ENCODE data around the gene PTH1R.

Gene PTH1R

GRCh38 chr3:46926447-46926846, 48.9 kb downstream of the PTH1R start:
- Histone ChIP-seq H3K4me3 (ENCODE audit: low read depth in 1 of 5, low read length in 5 of 5) (peak overlapping the region in 1 of 5 donors; percentile 20), H3K27ac (ENCODE audit: low read depth, low read length) (peak overlapping the region; percentile 30), H3K9me3 (ENCODE audit: control insufficient read depth in 5 of 5, low read length in 5 of 5) (no peaks in the 10 kb centered on the region), H3K4me1 (ENCODE audit: control insufficient read depth in 5 of 5, insufficient read depth in 5 of 5, low read length in 5 of 5) (peaks cover 27 to 65% (median 61%) of the 10 kb centered on the region in 5 donors), H3K36me3 (ENCODE audit: control insufficient read depth in 5 of 5, insufficient read depth in 5 of 5, low read length in 5 of 5) (peaks cover 0 to 47% (median 44%) of the 10 kb centered on the region in 5 donors), H3K27me3 (ENCODE audit: control insufficient read depth in 5 of 5, insufficient read depth in 4 of 5, low read length in 5 of 5) (no peaks in the 10 kb centered on the region), H3K9ac (ENCODE audit: low read length in 5 of 5) (peak overlapping the region in 1 of 5 donors; percentile 16)

- peak overlapping the region in 2 of 5 donors; percentile 8 to 20 for H3K4me3 ChIP-seq (ENCODE audit: low read depth in 1 of 5, low read length in 5 of 5)
- H3K9me3 ChIP-seq (ENCODE audit: control insufficient read depth in 5 of 5, low read length in 5 of 5) = no peaks in the 10 kb centered on the region
- H3K9ac ChIP-seq (ENCODE audit: low read length in 5 of 5) = peak overlapping the region in 2 of 5 donors; percentile 14 to 16
- H3K27ac ChIP-seq (ENCODE audit: low read depth, low read length) = peak overlapping the region; percentile 30
- H3K4me1 ChIP-seq (ENCODE audit: control insufficient read depth in 5 of 5, insufficient read depth in 5 of 5, low read length in 5 of 5) = peaks cover 33 to 72% (median 67%) of the 10 kb centered on the region in 5 donors
- no peaks in the 10 kb centered on the region for H3K27me3 ChIP-seq (ENCODE audit: control insufficient read depth in 5 of 5, insufficient read depth in 4 of 5, low read length in 5 of 5)
- H3K36me3 ChIP-seq (ENCODE audit: control insufficient read depth in 5 of 5, insufficient read depth in 5 of 5, low read length in 5 of 5) = peaks cover 0 to 40% (median 37%) of the 10 kb centered on the region in 5 donors
Measured at GRCh38 chr3:46926871-46927717, 49.6 kb downstream of the PTH1R start.

GRCh38 chr3:46927718-46928073, 50.2 kb downstream of the PTH1R start:
- Histone ChIP-seq H3K27ac (ENCODE audit: low read depth, low read length) (no peak overlapping the region), H3K4me1 (ENCODE audit: control insufficient read depth in 5 of 5, insufficient read depth in 5 of 5, low read length in 5 of 5) (peaks cover 39 to 78% (median 73%) of the 10 kb centered on the region in 5 donors), H3K9me3 (ENCODE audit: control insufficient read depth in 5 of 5, low read length in 5 of 5) (no peaks in the 10 kb centered on the region), H3K36me3 (ENCODE audit: control insufficient read depth in 5 of 5, insufficient read depth in 5 of 5, low read length in 5 of 5) (peaks cover 0 to 34% (median 31%) of the 10 kb centered on the region in 5 donors), H3K9ac (ENCODE audit: low read length in 5 of 5) (peak overlapping the region in 1 of 5 donors; percentile 14), H3K27me3 (ENCODE audit: control insufficient read depth in 5 of 5, insufficient read depth in 4 of 5, low read length in 5 of 5) (no peaks in the 10 kb centered on the region), H3K4me3 (ENCODE audit: low read depth in 1 of 5, low read length in 5 of 5) (no peak overlapping the region)

GRCh38 chr3:46928282-46928681, 50.8 kb downstream of the PTH1R start:
- H3K27me3 ChIP-seq (ENCODE audit: control insufficient read depth in 5 of 5, insufficient read depth in 4 of 5, low read length in 5 of 5) = no peaks in the 10 kb centered on the region
- no peaks in the 10 kb centered on the region for H3K9me3 ChIP-seq (ENCODE audit: control insufficient read depth in 5 of 5, low read length in 5 of 5)
- no peak overlapping the region for H3K27ac ChIP-seq (ENCODE audit: low read depth, low read length)
- H3K36me3 ChIP-seq (ENCODE audit: control insufficient read depth in 5 of 5, insufficient read depth in 5 of 5, low read length in 5 of 5) = peaks cover 0 to 28% (median 26%) of the 10 kb centered on the region in 5 donors
- peaks cover 44 to 84% (median 79%) of the 10 kb centered on the region in 5 donors for H3K4me1 ChIP-seq (ENCODE audit: control insufficient read depth in 5 of 5, insufficient read depth in 5 of 5, low read length in 5 of 5)
- no peak overlapping the region for H3K4me3 ChIP-seq (ENCODE audit: low read depth in 1 of 5, low read length in 5 of 5)
- no peak overlapping the region for H3K9ac ChIP-seq (ENCODE audit: low read length in 5 of 5)

- H3K36me3 ChIP-seq (ENCODE audit: control insufficient read depth in 5 of 5, insufficient read depth in 5 of 5, low read length in 5 of 5) = peaks cover 0 to 18% (median 15%) of the 10 kb centered on the region in 5 donors
- H3K9me3 ChIP-seq (ENCODE audit: control insufficient read depth in 5 of 5, low read length in 5 of 5) = no peaks in the 10 kb centered on the region
- H3K27ac ChIP-seq (ENCODE audit: low read depth, low read length) = peak overlapping the region; percentile 74
- no peaks in the 10 kb centered on the region for H3K27me3 ChIP-seq (ENCODE audit: control insufficient read depth in 5 of 5, insufficient read depth in 4 of 5, low read length in 5 of 5)
- H3K9ac ChIP-seq (ENCODE audit: low read length in 5 of 5) = peak overlapping the region in 1 of 5 donors; percentile 28
- H3K4me1 ChIP-seq (ENCODE audit: control insufficient read depth in 5 of 5, insufficient read depth in 5 of 5, low read length in 5 of 5) = peaks cover 51 to 94% (median 86%) of the 10 kb centered on the region in 5 donors
- no peak overlapping the region for H3K4me3 ChIP-seq (ENCODE audit: low read depth in 1 of 5, low read length in 5 of 5)
Measured at GRCh38 chr3:46929324-46929723, 51.8 kb downstream of the PTH1R start.

- peak overlapping the region in 2 of 5 donors; percentile 4 to 33 for H3K9ac ChIP-seq (ENCODE audit: low read length in 5 of 5)
Measured at GRCh38 chr3:46930166-46930944, 52.8 kb downstream of the PTH1R start.

GRCh38 chr3:46930945-46931403, 53.5 kb downstream of the PTH1R start:
- H3K4me1 ChIP-seq (ENCODE audit: control insufficient read depth in 5 of 5, insufficient read depth in 5 of 5, low read length in 5 of 5) = peaks cover 50 to 99% (median 94%) of the 10 kb centered on the region in 5 donors

More at GRCh38 chr3:46930166-46930944, 52.8 kb downstream of the PTH1R start:
- Histone ChIP-seq H3K27me3 (ENCODE audit: control insufficient read depth in 5 of 5, insufficient read depth in 4 of 5, low read length in 5 of 5) (no peaks in the 10 kb centered on the region), H3K4me1 (ENCODE audit: control insufficient read depth in 5 of 5, insufficient read depth in 5 of 5, low read length in 5 of 5) (peaks cover 53 to 99% (median 94%) of the 10 kb centered on the region in 5 donors), H3K4me3 (ENCODE audit: low read depth in 1 of 5, low read length in 5 of 5) (peak overlapping the region in 3 of 5 donors; percentile 19 to 31 (median 21)), H3K9me3 (ENCODE audit: control insufficient read depth in 5 of 5, low read length in 5 of 5) (no peaks in the 10 kb centered on the region), H3K36me3 (ENCODE audit: control insufficient read depth in 5 of 5, insufficient read depth in 5 of 5, low read length in 5 of 5) (peaks cover 0 to 8% (median 7%) of the 10 kb centered on the region in 5 donors), H3K27ac (ENCODE audit: low read depth, low read length) (peak overlapping the region; percentile 74)

GRCh38 chr3:46931631-46932331, 54.3 kb downstream of the PTH1R start:
- peak overlapping the region in 2 of 5 donors; percentile 27 to 36 for H3K4me3 ChIP-seq (ENCODE audit: low read depth in 1 of 5, low read length in 5 of 5)
- peaks cover 0 to 9% (median 6%) of the 10 kb centered on the region in 5 donors for H3K36me3 ChIP-seq (ENCODE audit: control insufficient read depth in 5 of 5, insufficient read depth in 5 of 5, low read length in 5 of 5)
- H3K27ac ChIP-seq (ENCODE audit: low read depth, low read length) = peak overlapping the region; percentile 74
- H3K9ac ChIP-seq (ENCODE audit: low read length in 5 of 5) = peak overlapping the region in 2 of 5 donors; percentile 33 to 49
- H3K9me3 ChIP-seq (ENCODE audit: control insufficient read depth in 5 of 5, low read length in 5 of 5) = no peaks in the 10 kb centered on the region
- H3K27me3 ChIP-seq (ENCODE audit: control insufficient read depth in 5 of 5, insufficient read depth in 4 of 5, low read length in 5 of 5) = no peaks in the 10 kb centered on the region
- H3K4me1 ChIP-seq (ENCODE audit: control insufficient read depth in 5 of 5, insufficient read depth in 5 of 5, low read length in 5 of 5) = peaks cover 45 to 99% (median 94%) of the 10 kb centered on the region in 5 donors

More at GRCh38 chr3:46930945-46931403, 53.5 kb downstream of the PTH1R start:
- Histone ChIP-seq H3K27me3 (ENCODE audit: control insufficient read depth in 5 of 5, insufficient read depth in 4 of 5, low read length in 5 of 5) (no peaks in the 10 kb centered on the region), H3K9me3 (ENCODE audit: control insufficient read depth in 5 of 5, low read length in 5 of 5) (no peaks in the 10 kb centered on the region), H3K27ac (ENCODE audit: low read depth, low read length) (peak overlapping the region; percentile 74), H3K4me3 (ENCODE audit: low read depth in 1 of 5, low read length in 5 of 5) (peak overlapping the region in 2 of 5 donors; percentile 5 to 27), H3K36me3 (ENCODE audit: control insufficient read depth in 5 of 5, insufficient read depth in 5 of 5, low read length in 5 of 5) (peaks cover 0 to 6% (median 5%) of the 10 kb centered on the region in 5 donors), H3K9ac (ENCODE audit: low read length in 5 of 5) (peak overlapping the region in 2 of 5 donors; percentile 33 to 49)

- no peaks in the 10 kb centered on the region for H3K9me3 ChIP-seq (ENCODE audit: control insufficient read depth in 5 of 5, low read length in 5 of 5)
- H3K4me3 ChIP-seq (ENCODE audit: low read depth in 1 of 5, low read length in 5 of 5) = peak overlapping the region in 1 of 5 donors; percentile 26
- peak overlapping the region; percentile 74 for H3K27ac ChIP-seq (ENCODE audit: low read depth, low read length)
- H3K9ac ChIP-seq (ENCODE audit: low read length in 5 of 5) = peak overlapping the region in 4 of 5 donors; percentile 14 to 54 (median 22)
- no peaks in the 10 kb centered on the region for H3K27me3 ChIP-seq (ENCODE audit: control insufficient read depth in 5 of 5, insufficient read depth in 4 of 5, low read length in 5 of 5)
- H3K4me1 ChIP-seq (ENCODE audit: control insufficient read depth in 5 of 5, insufficient read depth in 5 of 5, low read length in 5 of 5) = peaks cover 42 to 93% (median 87%) of the 10 kb centered on the region in 5 donors
- H3K36me3 ChIP-seq (ENCODE audit: control insufficient read depth in 5 of 5, insufficient read depth in 5 of 5, low read length in 5 of 5) = peaks cover 0 to 18% (median 11%) of the 10 kb centered on the region in 5 donors
Measured at GRCh38 chr3:46932455-46933225, 55.1 kb downstream of the PTH1R start.
